Parathyroid adenoma (tissue), 2 donors: ENCODE measurements around the gene SCN8A.

Experiments
- H2AFZ ChIP-seq: fragments of 300-600 bp; sonication (generic); one replicate; pipeline ENCODE4 v1.7.0; 2017; ENCODE audit warnings: antibody characterized with exemption, mild to moderate bottlenecking
- H3K27ac ChIP-seq: fragments of 300-600 bp; sonication (generic); one replicate; pipeline ENCODE4 v1.7.0; 2017
- H3K27me3 ChIP-seq: fragments of 300-600 bp; sonication (generic); one replicate; pipeline ENCODE4 v1.7.0; 2017; ENCODE audit warnings: low read length; ENCODE audit not compliant: control insufficient read depth, insufficient read depth
- H3K36me3 ChIP-seq: fragments of 300-600 bp; sonication (generic); one replicate; pipeline ENCODE4 v1.7.0; 2017; ENCODE audit warnings: low read length; ENCODE audit not compliant: control insufficient read depth, insufficient read depth
- H3K4me1 ChIP-seq: fragments of 300-600 bp; sonication (generic); one replicate; pipeline ENCODE4 v1.7.0; 2017; ENCODE audit warnings: control low read depth
- H3K4me2 ChIP-seq: fragments of 300-600 bp; sonication (generic); one replicate; pipeline ENCODE4 v1.7.0; 2017; ENCODE audit warnings: low read length
- H3K4me3 ChIP-seq: fragments of 300-600 bp; sonication (generic); one replicate; pipeline ENCODE4 v1.7.0; 2017; ENCODE audit warnings: low read depth, low read length
- H3K79me2 ChIP-seq: fragments of 300-600 bp; sonication (generic); one replicate; pipeline ENCODE4 v1.7.0; 2017; ENCODE audit warnings: control low read depth
- H3K9ac ChIP-seq: fragments of 300-600 bp; sonication (generic); one replicate; pipeline ENCODE4 v1.7.0; 2017; ENCODE audit warnings: mild to moderate bottlenecking
- H3K9me3 ChIP-seq: fragments of 300-600 bp; sonication (generic); one replicate; pipeline ENCODE4 v1.7.0; 2017; ENCODE audit warnings: low read length; ENCODE audit not compliant: control insufficient read depth
- CTCF ChIP-seq: fragments of 300-600 bp; sonication (generic); IDR thresholded peaks from one replicate; pipeline ENCODE4 v1.7.0; 2017; ENCODE audit warnings: antibody characterized with exemption, mild to moderate bottlenecking
- donor health status: primary hyperparathyroidism.

Gene SCN8A

GRCh38 chr12:51740536-51740935 lies 149.5 kb downstream of the SCN8A start:
- H3K4me3 ChIP-seq: no peak overlapping the region
- H3K9ac ChIP-seq: no peak overlapping the region
- H3K79me2 ChIP-seq: no peaks in the 10 kb centered on the region
- no peak overlapping the region for H2AFZ ChIP-seq
- no peaks in the 10 kb centered on the region for H3K4me1 ChIP-seq
- no peak overlapping the region for H3K27ac ChIP-seq
- no peaks in the 10 kb centered on the region for H3K27me3 ChIP-seq
- no peaks in the 10 kb centered on the region for H3K9me3 ChIP-seq
- no peak for TF ChIP-seq CTCF
- no peak overlapping the region for H3K4me2 ChIP-seq
- no peaks in the 10 kb centered on the region for H3K36me3 ChIP-seq

GRCh38 chr12:51744235-51744634 lies 153.2 kb downstream of the SCN8A start:
- Histone ChIP-seq H3K27me3 (no peaks in the 10 kb centered on the region), H3K4me2 (no peak overlapping the region), H3K36me3 (no peaks in the 10 kb centered on the region), H3K4me1 (no peaks in the 10 kb centered on the region), H3K4me3 (no peak overlapping the region), H3K27ac (no peak overlapping the region), H3K79me2 (no peaks in the 10 kb centered on the region), H2AFZ (no peak overlapping the region), H3K9ac (no peak overlapping the region), H3K9me3 (no peaks in the 10 kb centered on the region)
- TF ChIP-seq CTCF: no peak

- no peaks in the 10 kb centered on the region for H3K27me3 ChIP-seq
- no peak overlapping the region for H3K4me3 ChIP-seq
- no peak overlapping the region for H2AFZ ChIP-seq
- H3K36me3 ChIP-seq: no peaks in the 10 kb centered on the region
- no peaks in the 10 kb centered on the region for H3K4me1 ChIP-seq
- no peak overlapping the region for H3K9ac ChIP-seq
- H3K9me3 ChIP-seq: no peaks in the 10 kb centered on the region
- no peaks in the 10 kb centered on the region for H3K79me2 ChIP-seq
- H3K4me2 ChIP-seq: no peak overlapping the region
- no peak for TF ChIP-seq CTCF
- no peak overlapping the region for H3K27ac ChIP-seq
Observed at GRCh38 chr12:51744957-51745356, 153.9 kb downstream of the SCN8A start.

- H3K36me3 ChIP-seq: no peaks in the 10 kb centered on the region
- no peak overlapping the region for H3K27ac ChIP-seq
- H3K9me3 ChIP-seq: no peaks in the 10 kb centered on the region
- no peak overlapping the region for H3K4me3 ChIP-seq
- H3K4me2 ChIP-seq: no peak overlapping the region
- no peaks in the 10 kb centered on the region for H3K27me3 ChIP-seq
- H3K4me1 ChIP-seq: no peaks in the 10 kb centered on the region
- no peaks in the 10 kb centered on the region for H3K79me2 ChIP-seq
- no peak overlapping the region for H3K9ac ChIP-seq
- TF ChIP-seq CTCF: no peak
- H2AFZ ChIP-seq: no peak overlapping the region
Observed at GRCh38 chr12:51746416-51746815, 155.4 kb downstream of the SCN8A start.

- no peaks in the 10 kb centered on the region for H3K27me3 ChIP-seq
- H3K79me2 ChIP-seq: no peaks in the 10 kb centered on the region
- H3K36me3 ChIP-seq: no peaks in the 10 kb centered on the region
- H3K27ac ChIP-seq: no peak overlapping the region
- H2AFZ ChIP-seq: no peak overlapping the region
- no peaks in the 10 kb centered on the region for H3K9me3 ChIP-seq
- no peak overlapping the region for H3K4me3 ChIP-seq
- H3K9ac ChIP-seq: no peak overlapping the region
- H3K4me2 ChIP-seq: no peak overlapping the region
- H3K4me1 ChIP-seq: no peaks in the 10 kb centered on the region
- TF ChIP-seq CTCF: no peak
Observed at GRCh38 chr12:51748235-51748634, 157.2 kb downstream of the SCN8A start.
